Upper lobe of right lung (tissue), 1 donor: ENCODE data around the gene AMBP. TPM values are rescaled to one million over a fixed set of nuclear protein-coding genes. Genes with fewer than 3 reads are reported as not detected.

Source experiments
- ATAC-seq: fragments of 200-7000 bp; cut with Tn5 transposase; one replicate; pipeline ENCODE4 v1.9.1; 2020; ENCODE audit warnings: mild to moderate bottlenecking, moderate library complexity
- DNase-seq: peaks from one replicate; pipeline ENCODE4 v3.0.0-alpha.2; 2020
- H3K27ac ChIP-seq: fragments of 200-600 bp; one replicate; pipeline ENCODE4 v1.8.0; 2022
- H3K27me3 ChIP-seq: fragments of 200-600 bp; one replicate; pipeline ENCODE4 v1.8.0; 2022; ENCODE audit warnings: mild to moderate bottlenecking
- H3K36me3 ChIP-seq: fragments of 200-600 bp; one replicate; pipeline ENCODE4 v1.8.0; 2022
- H3K4me1 ChIP-seq: fragments of 200-600 bp; one replicate; pipeline ENCODE4 v1.8.0; 2022
- H3K4me3 ChIP-seq: fragments of 200-600 bp; one replicate; pipeline ENCODE4 v1.8.0; 2022; ENCODE audit warnings: mild to moderate bottlenecking
- H3K9me3 ChIP-seq: fragments of 200-600 bp; one replicate; pipeline ENCODE4 v1.8.0; 2022
- CTCF ChIP-seq: fragments of 200-600 bp; IDR thresholded peaks from one replicate; pipeline ENCODE4 v1.8.0; 2022; ENCODE audit warnings: antibody characterized with exemption
- intact Hi-C: fragments of 100-400 bp; cut with DNase I; formaldehyde crosslinking; loops from one replicate; pipeline ENCODE4 v1.11.0; 2022
- total RNA-seq: library from RNA; stranded (reverse); fragmentation: NEBNext Ultra II Directional; extraction: Animal tissue kit (Norgen Biotek cat#: 25700); gene quantifications from one replicate; pipeline ENCODE4 v1.2.1, GENCODE V29; 2021
- donor health status: DM: no; HTN: yes; CAD: no; lungs with severe emphysema.

AMBP gene
- total RNA-seq, 1 donor from 2014 or later, result 0.67 TPM

GRCh38 chr9:114096041-114096511 lies 18.0 kb upstream of the AMBP start:
- no peak for TF ChIP-seq CTCF
- Histone ChIP-seq H3K4me1 (peaks cover 6% of the 10 kb centered on the region), H3K9me3 (no peaks in the 10 kb centered on the region), H3K27ac (no peak overlapping the region), H3K4me3 (no peak overlapping the region), H3K27me3 (peaks cover 15% of the 10 kb centered on the region), H3K36me3 (no peaks in the 10 kb centered on the region)
- intact Hi-C loops, result no loop called here
- DNase-seq (peak; percentile 52), ATAC-seq (no peak)

GRCh38 chr9:114094971-114095370 lies 16.9 kb upstream of the AMBP start:
- intact Hi-C loops, result no loop called here
- DNase-seq (peak; percentile 59), ATAC-seq (no peak)
- H3K36me3 ChIP-seq, result no peaks in the 10 kb centered on the region
- H3K27ac ChIP-seq, result no peak overlapping the region
- H3K27me3 ChIP-seq, result peaks cover 15% of the 10 kb centered on the region
- no peak overlapping the region for H3K4me3 ChIP-seq
- H3K4me1 ChIP-seq, result peaks cover 6% of the 10 kb centered on the region
- no peak for TF ChIP-seq CTCF
- no peaks in the 10 kb centered on the region for H3K9me3 ChIP-seq

DNA sequence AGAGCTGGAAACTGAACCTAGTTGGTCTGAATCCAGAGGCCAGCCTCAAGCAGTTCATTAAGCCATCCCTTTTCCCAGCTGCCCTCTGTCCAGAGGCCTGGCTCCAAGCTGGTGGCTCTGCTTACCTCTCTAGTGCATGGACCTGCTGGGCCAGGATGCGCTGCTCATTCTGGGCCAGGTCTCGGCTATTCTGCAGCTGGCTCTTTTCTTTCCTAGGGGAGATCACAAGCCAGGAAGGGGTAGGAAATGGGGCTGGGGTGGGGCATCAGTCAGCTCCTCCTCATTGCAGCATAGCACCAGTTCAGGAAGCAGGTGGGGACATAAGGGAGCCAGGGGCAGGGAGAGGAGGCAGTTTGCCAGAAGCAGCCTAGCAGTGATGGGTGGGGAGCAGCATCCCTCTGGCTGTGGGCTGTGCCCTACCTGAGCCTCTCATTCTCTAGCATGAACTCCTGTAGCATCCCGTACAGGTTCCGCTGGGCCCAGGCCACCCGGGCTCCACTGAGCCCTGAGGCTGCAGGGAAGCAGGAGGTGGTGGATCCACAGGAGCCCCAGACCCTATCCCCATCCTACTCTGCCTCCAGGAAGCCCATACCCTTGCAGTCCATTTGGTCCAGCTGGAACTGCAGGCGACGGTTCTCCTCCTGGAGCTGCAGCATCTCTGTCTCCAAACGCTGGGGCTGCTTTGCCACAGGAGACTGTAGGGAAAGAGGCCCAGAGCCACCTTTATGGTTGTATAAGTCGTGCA lies 15.8 kb upstream of the AMBP start:
- TF ChIP-seq CTCF, result no peak
- H3K4me1 ChIP-seq, result peaks cover 6% of the 10 kb centered on the region
- peak; percentile 41 for DNase-seq
- H3K9me3 ChIP-seq, result no peaks in the 10 kb centered on the region
- no peaks in the 10 kb centered on the region for H3K36me3 ChIP-seq
- intact Hi-C loops, result no loop called here
- H3K4me3 ChIP-seq, result no peak overlapping the region
- H3K27ac ChIP-seq, result no peak overlapping the region
- H3K27me3 ChIP-seq, result peaks cover 15% of the 10 kb centered on the region
- no peak for ATAC-seq

GRCh38 chr9:114093031-114093471 lies 15.0 kb upstream of the AMBP start:
- Histone ChIP-seq H3K36me3 (no peaks in the 10 kb centered on the region), H3K27ac (no peak overlapping the region), H3K9me3 (no peaks in the 10 kb centered on the region), H3K4me3 (no peak overlapping the region), H3K27me3 (peaks cover 15% of the 10 kb centered on the region), H3K4me1 (peaks cover 5% of the 10 kb centered on the region)
- intact Hi-C loops, result no loop called here
- ATAC-seq, result no peak
- TF ChIP-seq CTCF, result no peak
- DNase-seq, result peak; percentile 26

- H3K27me3 ChIP-seq, result peaks cover 9% of the 10 kb centered on the region
- no peaks in the 10 kb centered on the region for H3K36me3 ChIP-seq
- no peaks in the 10 kb centered on the region for H3K9me3 ChIP-seq
- no peak for ATAC-seq
- intact Hi-C loops, result no loop called here
- no peak overlapping the region for H3K4me3 ChIP-seq
- no peak for TF ChIP-seq CTCF
- peak; percentile 46 for DNase-seq
- H3K4me1 ChIP-seq, result no peaks in the 10 kb centered on the region
- H3K27ac ChIP-seq, result no peak overlapping the region
Observed at GRCh38 chr9:114092336-114092735, 14.2 kb upstream of the AMBP start.
